Esophagus squamous epithelium (tissue), 5 donors: ENCODE results near the gene NRXN2. TPM values are rescaled to one million over a fixed set of nuclear protein-coding genes. Genes with fewer than 3 reads are reported as not detected.

Experiments
- DNase-seq: peaks from one replicate; lab custom pipeline; 2025; lab: John Stamatoyannopoulos, UW
- H3K27ac ChIP-seq, 4 donors: fragments of 200-600 bp; sonication (generic); one replicate each; pipeline ENCODE4 v1.5.1; 2016 to 2019; ENCODE audit warnings: mild to moderate bottlenecking in 1 of 4
- H3K27me3 ChIP-seq, 4 donors: fragments of 200-600 bp; sonication (generic); 1 replicate in 3 of 4; 2 replicates in 1 of 4; pipeline versions ENCODE4 v1.5.1 to v1.6.0; 2017 to 2021; ENCODE audit warnings: antibody characterized with exemption in 1 of 4
- H3K36me3 ChIP-seq, 3 donors: fragments of 200-600 bp; sonication (generic); one replicate each; pipeline ENCODE4 v1.5.1; 2016 to 2019
- H3K4me1 ChIP-seq, 3 donors: fragments of 200-600 bp; sonication (generic); one replicate each; pipeline ENCODE4 v1.5.1; 2017 to 2019
- H3K4me3 ChIP-seq, 4 donors: fragments of 200-600 bp; sonication (generic); 1 replicate in 3 of 4; 2 replicates in 1 of 4; pipeline ENCODE4 v1.5.1; 2016 to 2019; ENCODE audit warnings: mild to moderate bottlenecking in 2 of 4, moderate library complexity in 1 of 4
- H3K9me3 ChIP-seq, 3 donors: fragments of 200-600 bp; sonication (generic); one replicate each; pipeline ENCODE4 v1.5.1; 2016 to 2019
- POLR2A ChIP-seq, 4 donors: fragments of 450-650 bp; IDR thresholded peaks; one replicate each; pipeline ENCODE4 v1.6.1; 2017; ENCODE audit warnings: antibody characterized with exemption in 4 of 4, mild to moderate bottlenecking in 4 of 4, moderate library complexity in 3 of 4
- WGBS, 2 donors: methylation state at CpG; one replicate each; pipeline ENCODE4 v1.1.5; 2018; 5-methylcytosine and 5-hydroxymethylcytosine counted together
- intact Hi-C: fragments of 100-400 bp; cut with DNase I; formaldehyde crosslinking; loops from one replicate; pipeline ENCODE4 v1.15.0; 2022
- total RNA-seq, 4 donors: library from RNA; depleted of rRNA; stranded (reverse); fragments of >200 nt; gene quantifications; one replicate each; pipeline ENCODE4 v1.1.0, GENCODE V29; 2016
- TF ChIP-seq, protein P1 (sequence below), 6 experiments: fragments of 450-650 bp in 4 of 6; fragments of 200-600 bp in 2 of 6; sonication (generic) in 2 of 6; IDR thresholded peaks; one replicate each; pipeline ENCODE4 v1.5.1; 2016 to 2019; ENCODE audit warnings: antibody characterized with exemption in 6 of 6, mild to moderate bottlenecking in 4 of 6, moderate library complexity in 4 of 6
- donor health status: DM: yes; HTN: yes; CAD: no.

Gene NRXN2
- total RNA-seq, 4 donors from 2014 or later, result 0.38 TPM; not detected in 3

DNA sequence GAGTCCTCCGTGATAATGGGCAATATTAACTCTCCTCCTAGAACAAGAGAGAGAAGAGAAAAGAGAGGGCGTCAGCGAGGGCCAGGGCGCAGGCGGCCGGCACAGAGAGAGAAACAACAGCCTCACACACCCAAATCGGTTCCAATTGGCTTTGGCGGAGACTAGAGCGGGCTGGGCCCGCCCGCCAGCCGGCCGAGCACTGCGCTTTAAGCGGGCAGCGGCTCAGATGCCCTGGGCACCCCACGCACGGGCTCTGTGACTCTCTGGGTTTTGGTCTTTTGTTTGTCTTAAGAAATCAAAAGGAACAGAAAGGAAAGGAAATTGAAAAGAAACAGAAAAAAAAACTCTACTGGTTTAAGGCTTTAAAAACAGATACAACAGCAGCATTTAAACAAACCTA lies 115.0 kb downstream of the NRXN2 start:
- 17 to 28% methylated on average over 18 of the region's 18 CpGs for WGBS, 2 donors
- Histone ChIP-seq H3K9me3 (no peaks in the 10 kb centered on the region), H3K27ac (no peak overlapping the region), H3K4me3 (peak overlapping the region in 3 of 4 donors; percentile 14 to 55 (median 31)), H3K27me3 (peaks cover 0 to 49% (median 0%) of the 10 kb centered on the region in 4 donors), H3K4me1 (peaks cover 4 to 9% (median 4%) of the 10 kb centered on the region in 3 donors), H3K36me3 (no peaks in the 10 kb centered on the region)
- DNase-seq, result no peak
- intact Hi-C loops, result no loop called here
- TF ChIP-seq POLR2A (IDR thresholded peaks at IDR 0.05), result no peak
- TF ChIP-seq, protein P1, sequence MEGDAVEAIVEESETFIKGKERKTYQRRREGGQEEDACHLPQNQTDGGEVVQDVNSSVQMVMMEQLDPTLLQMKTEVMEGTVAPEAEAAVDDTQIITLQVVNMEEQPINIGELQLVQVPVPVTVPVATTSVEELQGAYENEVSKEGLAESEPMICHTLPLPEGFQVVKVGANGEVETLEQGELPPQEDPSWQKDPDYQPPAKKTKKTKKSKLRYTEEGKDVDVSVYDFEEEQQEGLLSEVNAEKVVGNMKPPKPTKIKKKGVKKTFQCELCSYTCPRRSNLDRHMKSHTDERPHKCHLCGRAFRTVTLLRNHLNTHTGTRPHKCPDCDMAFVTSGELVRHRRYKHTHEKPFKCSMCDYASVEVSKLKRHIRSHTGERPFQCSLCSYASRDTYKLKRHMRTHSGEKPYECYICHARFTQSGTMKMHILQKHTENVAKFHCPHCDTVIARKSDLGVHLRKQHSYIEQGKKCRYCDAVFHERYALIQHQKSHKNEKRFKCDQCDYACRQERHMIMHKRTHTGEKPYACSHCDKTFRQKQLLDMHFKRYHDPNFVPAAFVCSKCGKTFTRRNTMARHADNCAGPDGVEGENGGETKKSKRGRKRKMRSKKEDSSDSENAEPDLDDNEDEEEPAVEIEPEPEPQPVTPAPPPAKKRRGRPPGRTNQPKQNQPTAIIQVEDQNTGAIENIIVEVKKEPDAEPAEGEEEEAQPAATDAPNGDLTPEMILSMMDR (IDR thresholded peaks at IDR 0.05), result no peak

DNA sequence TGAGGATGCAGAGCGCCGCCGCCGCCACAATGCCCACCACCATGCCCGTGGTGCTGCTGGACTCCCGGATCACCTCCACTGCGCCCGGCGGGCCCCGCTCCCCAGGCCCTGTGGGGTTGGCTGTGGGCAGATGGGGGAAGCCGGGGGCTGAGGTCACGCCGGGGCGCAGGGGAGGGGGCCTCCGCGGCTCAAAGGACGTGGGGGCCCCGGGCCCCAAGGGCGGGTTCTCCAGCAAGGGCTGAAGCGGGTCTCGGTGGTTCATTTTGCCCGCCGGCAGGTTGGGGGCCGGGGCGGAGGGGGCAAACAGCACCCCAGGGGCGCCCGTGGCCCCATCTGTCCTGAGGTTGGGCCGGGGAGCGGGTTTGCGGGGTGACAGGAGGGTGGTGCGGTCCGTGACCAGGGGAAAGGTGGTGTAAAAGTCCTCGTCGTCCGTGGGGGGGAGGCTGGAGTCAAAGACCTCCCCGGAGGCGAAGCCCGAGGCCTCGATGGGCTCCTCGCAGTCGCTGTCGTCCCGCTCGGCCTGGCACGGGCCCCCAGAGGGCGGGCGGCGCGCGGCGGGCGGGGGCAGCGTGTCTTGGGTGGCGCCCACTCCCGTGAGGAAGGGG lies 115.5 kb downstream of the NRXN2 start:
- H3K27me3 ChIP-seq, result peaks cover 0 to 49% (median 0%) of the 10 kb centered on the region in 4 donors
- H3K4me3 ChIP-seq, result peak overlapping the region in 3 of 4 donors; percentile 14 to 55 (median 31)
- H3K4me1 ChIP-seq, result peaks cover 4 to 9% (median 4%) of the 10 kb centered on the region in 3 donors
- WGBS, 2 donors, result 98% methylated on average over 7 of the region's 55 CpGs; no CpG with 5 or more reads in 1 of the 2 donors
- intact Hi-C loops, result no loop called here
- H3K36me3 ChIP-seq, result no peaks in the 10 kb centered on the region
- no peaks in the 10 kb centered on the region for H3K9me3 ChIP-seq
- no peak for DNase-seq
- H3K27ac ChIP-seq, result no peak overlapping the region
- TF ChIP-seq, protein P1 (IDR thresholded peaks at IDR 0.05), result no peak
- no peak for TF ChIP-seq POLR2A (IDR thresholded peaks at IDR 0.05)

DNA sequence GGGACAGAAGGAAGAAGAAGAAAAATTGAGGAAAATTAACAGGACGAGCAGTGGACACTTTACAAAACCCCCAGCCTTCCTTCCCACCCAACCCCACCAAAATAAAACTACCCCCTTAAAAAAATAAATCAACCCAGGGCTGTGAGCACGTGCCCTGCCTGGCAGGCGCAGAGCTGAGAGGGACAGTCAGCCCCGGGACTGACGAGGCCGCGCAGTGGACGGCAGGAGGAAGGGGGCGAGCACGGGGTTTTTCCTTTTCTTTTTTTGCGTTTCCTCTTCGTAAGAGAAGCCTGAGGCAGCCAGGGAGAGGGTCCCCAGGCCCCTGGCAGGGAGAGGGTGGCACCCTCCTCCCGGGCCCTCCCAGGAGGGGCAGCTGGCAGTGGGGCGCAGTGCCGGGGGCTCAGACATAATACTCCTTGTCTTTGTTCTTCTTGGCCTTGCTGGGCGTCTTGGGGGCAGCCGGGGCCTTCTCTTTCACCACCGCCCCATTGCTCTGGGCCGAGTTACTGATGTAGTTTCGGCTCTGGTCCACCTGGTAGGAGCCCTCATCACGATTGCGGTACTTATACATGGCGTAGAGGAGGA lies 116.1 kb downstream of the NRXN2 start:
- Histone ChIP-seq H3K4me3 (no peak overlapping the region), H3K27ac (no peak overlapping the region), H3K36me3 (no peaks in the 10 kb centered on the region), H3K9me3 (no peaks in the 10 kb centered on the region), H3K27me3 (peaks cover 0 to 49% (median 0%) of the 10 kb centered on the region in 4 donors), H3K4me1 (peaks cover 4 to 9% (median 4%) of the 10 kb centered on the region in 3 donors)
- 75 to 76% methylated on average over 7 to 23 of the region's 23 CpGs for WGBS, 2 donors
- intact Hi-C loops, result no loop called here
- DNase-seq, result no peak
- TF ChIP-seq, protein P1 (IDR thresholded peaks at IDR 0.05), result no peak
- no peak for TF ChIP-seq POLR2A (IDR thresholded peaks at IDR 0.05)

DNA sequence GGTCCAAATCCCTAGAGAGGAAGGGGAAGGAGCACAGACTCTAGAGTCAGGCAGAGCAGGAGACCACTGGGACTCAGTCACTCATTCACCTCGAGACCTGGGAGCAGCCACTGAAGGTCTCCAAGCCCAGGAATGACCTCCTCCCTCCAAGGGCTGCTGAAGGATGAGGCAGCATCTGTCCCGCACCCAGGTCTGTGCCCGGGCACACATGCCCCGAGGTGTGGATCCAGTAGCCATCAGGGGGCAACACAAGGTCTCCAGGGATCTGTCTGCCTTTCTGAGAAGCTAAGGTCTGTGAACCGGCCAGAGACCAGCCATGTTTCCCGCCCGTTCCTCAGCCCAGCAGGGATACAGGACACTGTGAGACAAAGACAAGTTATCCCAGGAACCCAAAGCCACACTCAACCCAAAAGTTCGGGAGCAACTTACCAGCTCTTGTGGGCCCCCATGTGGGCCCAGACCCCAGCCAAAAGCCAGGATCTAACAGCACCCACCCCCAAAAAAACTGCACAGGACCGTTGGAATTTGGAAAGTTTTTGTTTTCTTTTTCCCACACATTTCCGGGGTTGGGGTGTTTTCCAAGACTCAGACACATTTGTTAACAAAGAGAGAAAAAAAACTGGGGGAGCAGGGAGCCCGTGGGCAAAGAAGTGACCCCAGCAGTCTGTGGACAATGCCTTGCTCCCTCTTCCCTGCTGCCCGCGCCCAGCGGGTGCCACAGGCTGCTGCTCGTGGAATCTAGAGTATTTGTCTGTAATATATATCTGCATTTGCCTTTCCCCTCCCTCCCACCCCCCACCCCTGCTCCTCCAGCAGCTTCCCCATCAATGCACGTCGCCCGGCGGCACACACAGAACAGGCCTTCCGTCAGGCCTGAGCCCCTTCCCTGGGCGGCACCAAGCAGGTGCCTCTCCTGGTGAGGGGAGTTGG lies 117.1 kb downstream of the NRXN2 start:
- Histone ChIP-seq H3K4me1 (peaks cover 4 to 9% (median 4%) of the 10 kb centered on the region in 3 donors), H3K36me3 (no peaks in the 10 kb centered on the region), H3K4me3 (no peak overlapping the region), H3K9me3 (no peaks in the 10 kb centered on the region), H3K27ac (no peak overlapping the region), H3K27me3 (peaks cover 0 to 49% (median 0%) of the 10 kb centered on the region in 4 donors)
- DNase-seq, result no peak
- intact Hi-C loops, result no loop called here
- no peak for TF ChIP-seq POLR2A (IDR thresholded peaks at IDR 0.05)
- TF ChIP-seq, protein P1 (IDR thresholded peaks at IDR 0.05), result no peak
- 55 to 60% methylated on average over 8 to 9 of the region's 21 CpGs for WGBS, 2 donors
